HG02973 (cell line): ENCODE results near the gene WDR90.
A peak's percentile ranks its signal among the peaks of the same experiment; 100 is the strongest.

ENCODE experiments used
- ATAC-seq: cut with Tn5 transposase; IDR thresholded peaks from one replicate; pipeline ENCODE4 v1.9.1; 2021; ENCODE audit warnings: moderate library complexity; ENCODE audit not compliant: unreplicated experiment

WDR90 gene

GRCh38 chr16:674214-674881 lies 25.2 kb downstream of the WDR90 start:
- no peak for ATAC-seq

- no peak for ATAC-seq
Measured at GRCh38 chr16:674968-675883, 26.1 kb downstream of the WDR90 start, which contains the start of gene RHBDL1. Gene RHBDL1, plus strand, starts transcription at chr16:675671. Its CDS starts 120 bp downstream, at chr16:675791.

- no peak for ATAC-seq
Measured at GRCh38 chr16:675884-676564, 26.9 kb downstream of the WDR90 start.

- no peak for ATAC-seq
Measured at GRCh38 chr16:676565-676902, 27.4 kb downstream of the WDR90 start.

GRCh38 chr16:676913-677312 lies 27.7 kb downstream of the WDR90 start:
- no peak for ATAC-seq

- ATAC-seq = no peak
Measured at GRCh38 chr16:677316-678190, 28.4 kb downstream of the WDR90 start.

GRCh38 chr16:678209-678857 lies 29.2 kb downstream of the WDR90 start:
- ATAC-seq = no peak

- ATAC-seq = no peak
Measured at GRCh38 chr16:678858-679813, 30.0 kb downstream of the WDR90 start.

- no peak for ATAC-seq
Measured at GRCh38 chr16:679814-680624, 30.9 kb downstream of the WDR90 start, which contains the start of gene STUB1. Gene STUB1, plus strand, starts transcription at chr16:680410. Its CDS starts 116 bp downstream, at chr16:680526.

- ATAC-seq = no peak
Measured at GRCh38 chr16:680625-680945, 31.4 kb downstream of the WDR90 start.

- ATAC-seq = no peak
Measured at GRCh38 chr16:680967-681745, 32.0 kb downstream of the WDR90 start.

GRCh38 chr16:681746-682427 lies 32.7 kb downstream of the WDR90 start:
- no peak for ATAC-seq

GRCh38 chr16:682493-683395 lies 33.6 kb downstream of the WDR90 start:
- ATAC-seq = no peak

GRCh38 chr16:683396-684070 lies 34.4 kb downstream of the WDR90 start:
- no peak for ATAC-seq

GRCh38 chr16:684071-684794 lies 35.1 kb downstream of the WDR90 start, which contains the start of gene JMJD8:
Gene JMJD8, minus strand, starts transcription at chr16:684334. Its CDS starts 15 bp downstream, at chr16:684319.
- peak; percentile 56 for ATAC-seq
